Cardiac fibroblast (primary cell): Measurements from ENCODE around the gene DDI1.
A peak's percentile ranks its signal among the peaks of the same experiment; 100 is the strongest.

Experiments
- DNase-seq, 2 donors: peaks; one replicate each; pipeline versions ENCODE4 v3.0.0 to v3.0.0-alpha.2; 2010; ENCODE audit warnings: low read depth in 2 of 2
- H3K4me3 ChIP-seq, 2 donors: replicated peaks in 1 of 2; 1 replicate in 1 of 2; 2 replicates in 1 of 2; pipeline ENCODE4 v1.5.1; 2011; ENCODE audit warnings: low read depth in 2 of 2, low read length in 2 of 2, mild to moderate bottlenecking in 2 of 2, moderate library complexity in 1 of 2
- TF ChIP-seq, protein P1 (sequence below): IDR thresholded peaks from one replicate; pipeline ENCODE4 v1.5.1; 2011; ENCODE audit warnings: low read depth, mild to moderate bottlenecking, low read length, inconsistent platforms

The DDI1 gene

DNA sequence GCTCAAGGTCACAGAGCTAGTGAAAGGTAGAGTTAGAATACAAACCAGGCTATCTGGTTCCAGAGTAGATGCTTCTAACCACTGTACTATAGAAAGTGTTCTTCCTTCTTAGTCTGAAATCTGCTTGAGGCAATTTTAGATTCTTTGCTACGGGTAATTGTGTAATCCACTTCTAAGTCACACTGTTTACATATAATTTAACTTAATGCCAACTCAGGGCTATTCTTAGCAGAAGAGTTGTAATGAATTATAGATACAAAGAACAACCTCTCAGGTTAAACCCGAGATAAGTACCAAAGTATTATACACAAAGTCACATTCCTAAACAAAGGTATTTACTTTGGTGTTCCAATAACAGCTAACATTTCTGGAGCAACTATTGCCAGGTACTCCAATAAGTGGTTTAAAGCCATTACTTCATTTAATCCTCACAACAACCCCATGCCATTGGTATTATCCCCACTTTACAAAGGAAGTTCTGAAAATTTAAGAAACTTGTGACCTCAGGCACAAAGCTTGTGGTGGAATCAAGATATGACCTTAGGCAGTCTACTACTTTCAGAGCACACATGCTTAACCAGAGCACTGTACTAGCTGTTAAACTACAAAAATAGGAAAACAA lies 31.1 kb upstream of the DDI1 start:
- TF ChIP-seq, protein P1, sequence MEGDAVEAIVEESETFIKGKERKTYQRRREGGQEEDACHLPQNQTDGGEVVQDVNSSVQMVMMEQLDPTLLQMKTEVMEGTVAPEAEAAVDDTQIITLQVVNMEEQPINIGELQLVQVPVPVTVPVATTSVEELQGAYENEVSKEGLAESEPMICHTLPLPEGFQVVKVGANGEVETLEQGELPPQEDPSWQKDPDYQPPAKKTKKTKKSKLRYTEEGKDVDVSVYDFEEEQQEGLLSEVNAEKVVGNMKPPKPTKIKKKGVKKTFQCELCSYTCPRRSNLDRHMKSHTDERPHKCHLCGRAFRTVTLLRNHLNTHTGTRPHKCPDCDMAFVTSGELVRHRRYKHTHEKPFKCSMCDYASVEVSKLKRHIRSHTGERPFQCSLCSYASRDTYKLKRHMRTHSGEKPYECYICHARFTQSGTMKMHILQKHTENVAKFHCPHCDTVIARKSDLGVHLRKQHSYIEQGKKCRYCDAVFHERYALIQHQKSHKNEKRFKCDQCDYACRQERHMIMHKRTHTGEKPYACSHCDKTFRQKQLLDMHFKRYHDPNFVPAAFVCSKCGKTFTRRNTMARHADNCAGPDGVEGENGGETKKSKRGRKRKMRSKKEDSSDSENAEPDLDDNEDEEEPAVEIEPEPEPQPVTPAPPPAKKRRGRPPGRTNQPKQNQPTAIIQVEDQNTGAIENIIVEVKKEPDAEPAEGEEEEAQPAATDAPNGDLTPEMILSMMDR, result no peak
- peak in 1 of 2 donors; percentile 45 for DNase-seq
- no peak overlapping the region for H3K4me3 ChIP-seq

DNA sequence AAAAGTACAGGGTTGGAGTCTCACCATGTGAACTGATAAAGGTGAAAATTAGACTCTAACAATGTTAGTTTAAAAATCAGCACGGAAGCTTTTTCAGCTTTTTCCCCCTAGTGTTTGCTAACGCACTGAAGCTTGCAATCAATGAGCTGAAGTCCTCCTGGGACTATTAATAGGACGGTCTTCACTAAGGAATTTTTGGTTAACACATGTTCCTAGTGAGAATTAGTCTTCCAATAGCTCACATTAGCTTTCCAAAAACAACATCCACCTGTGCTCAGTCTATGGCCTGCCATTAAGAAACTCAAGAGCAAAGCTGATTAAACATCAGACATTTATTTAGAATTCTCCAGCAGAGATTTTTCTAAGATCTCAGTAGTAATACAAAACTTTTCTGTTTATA lies 26.7 kb upstream of the DDI1 start:
- H3K4me3 ChIP-seq, result no peak overlapping the region
- DNase-seq, result no peak
- TF ChIP-seq, protein P1, result no peak

DNA sequence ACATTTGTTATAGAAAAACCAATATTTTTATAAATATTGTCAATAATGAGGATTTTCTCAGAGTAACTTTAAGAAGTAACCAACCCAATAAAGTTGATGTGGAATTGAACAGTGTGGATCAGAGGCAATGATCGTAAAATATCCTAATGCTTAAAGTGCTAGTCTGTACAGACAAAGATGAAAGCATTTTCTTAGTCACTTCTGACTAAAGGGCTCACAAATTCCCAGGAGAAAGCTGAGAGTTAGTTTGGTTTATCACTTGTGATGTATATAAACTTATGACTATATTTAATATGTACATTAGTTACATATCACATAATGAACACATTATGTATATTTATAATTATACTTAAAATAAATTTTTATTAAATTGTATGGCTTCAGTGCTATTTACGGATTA lies 25.4 kb upstream of the DDI1 start:
- no peak overlapping the region for H3K4me3 ChIP-seq
- TF ChIP-seq, protein P1, result no peak
- DNase-seq, result peak in 1 of 2 donors; percentile 11

DNA sequence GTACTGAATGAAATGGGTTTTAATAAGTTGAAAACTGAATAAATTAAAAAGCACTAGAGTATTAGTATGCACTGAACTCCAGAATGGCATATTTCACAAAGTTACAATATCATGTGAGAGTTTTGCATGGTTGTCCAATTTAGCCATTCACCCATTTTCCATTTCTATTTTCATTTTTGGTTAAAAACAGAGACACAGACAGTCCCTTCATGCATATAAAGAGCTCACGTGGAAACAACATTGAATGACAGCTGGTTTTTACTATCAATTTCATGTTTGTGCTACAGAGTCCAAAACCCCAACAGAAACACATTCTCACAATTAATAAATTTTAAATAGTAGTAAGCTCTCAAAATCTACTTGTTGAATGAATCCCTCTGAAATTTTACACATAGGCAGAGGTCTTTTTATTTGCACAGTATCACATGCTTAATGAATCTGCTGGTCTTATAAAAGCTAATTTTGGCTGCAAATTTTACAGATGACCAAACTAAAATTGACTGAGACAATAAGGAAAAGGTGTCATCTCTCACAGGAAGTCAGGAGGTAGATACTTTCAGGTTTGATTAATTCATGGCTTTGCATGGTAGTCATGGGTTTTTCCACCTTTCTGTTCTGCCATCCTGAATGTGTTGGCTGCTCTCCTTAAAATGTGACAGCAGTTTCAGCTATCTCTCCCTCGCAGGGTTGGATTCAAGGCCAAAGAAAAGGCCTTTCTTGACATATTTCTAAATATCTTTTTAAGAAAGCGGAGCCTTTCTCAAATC lies 20.6 kb upstream of the DDI1 start:
- TF ChIP-seq, protein P1, result no peak
- DNase-seq, result no peak
- H3K4me3 ChIP-seq, result no peak overlapping the region

DNA sequence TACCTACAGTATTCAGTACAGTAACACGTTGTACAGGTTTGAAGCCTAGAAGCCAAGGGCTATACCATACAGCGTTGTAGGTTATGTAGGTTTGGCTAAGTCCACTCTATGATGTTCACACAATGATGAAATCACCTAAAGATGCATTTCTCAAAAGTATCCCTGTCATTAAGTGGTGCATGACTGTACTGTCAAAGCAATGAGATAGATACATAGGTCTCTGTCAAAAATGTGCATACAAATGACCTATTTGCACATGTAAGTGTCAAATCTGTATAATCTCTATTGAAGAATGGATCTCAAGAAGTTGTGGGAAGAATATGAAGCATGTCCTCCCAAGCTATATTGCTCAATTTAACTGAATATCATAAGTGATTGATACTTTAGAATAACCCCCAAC lies 11.9 kb upstream of the DDI1 start:
- H3K4me3 ChIP-seq, result no peak overlapping the region
- no peak for DNase-seq
- TF ChIP-seq, protein P1, result no peak

DNA sequence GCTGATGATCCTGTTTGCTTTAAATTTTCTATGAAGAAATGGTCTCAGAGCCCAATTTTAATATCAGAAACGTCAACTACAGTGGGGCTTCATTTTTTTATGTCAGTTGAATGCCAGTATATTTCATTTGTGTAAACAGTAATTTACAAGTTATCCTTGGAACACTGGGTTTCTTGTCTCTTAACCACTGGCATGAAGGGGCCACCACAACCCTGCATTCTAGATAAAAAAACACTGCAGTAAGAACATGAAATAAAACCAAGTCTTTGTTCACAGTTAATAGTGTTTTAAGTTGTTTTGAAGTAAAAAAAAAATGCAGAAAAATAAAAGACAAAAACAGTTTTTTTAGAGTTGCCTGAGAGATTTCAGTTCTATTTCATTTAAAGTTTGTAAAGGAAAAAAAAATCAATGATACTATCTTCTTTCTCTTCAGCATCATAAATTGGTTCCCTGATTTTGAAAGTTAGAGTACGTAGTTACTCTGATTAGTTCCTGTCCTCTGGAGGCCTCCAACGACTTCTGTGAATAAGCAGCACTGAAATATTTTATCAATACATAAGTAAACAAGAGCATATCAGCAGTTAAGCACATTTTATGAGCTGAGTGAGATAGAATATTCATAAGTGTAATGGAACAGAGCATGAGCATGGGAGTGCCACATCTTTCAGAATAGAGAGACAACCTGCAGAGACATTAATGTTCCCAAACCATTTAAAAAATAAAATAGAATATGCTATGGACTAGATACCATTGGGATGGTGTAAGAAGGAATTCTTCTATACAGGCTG lies 7.8 kb upstream of the DDI1 start:
- peak; percentile 6 to 76 for DNase-seq
- no peak overlapping the region for H3K4me3 ChIP-seq
- TF ChIP-seq, protein P1, result no peak
